Lower leg skin (tissue), 4 donors: ENCODE measurements around the gene DNPH1. TPM values are rescaled to one million over a fixed set of nuclear protein-coding genes. Genes with fewer than 3 reads are reported as not detected.

Experiments
- DNase-seq, 2 donors: peaks; one replicate each; pipeline ENCODE4 v3.0.0-alpha.2; 2019; ENCODE audit warnings: low spot score in 2 of 2
- H3K4me3 ChIP-seq: fragments of 200-600 bp; sonication (generic); 2 replicates; pipeline ENCODE4 v1.5.1; 2017; ENCODE audit warnings: mild to moderate bottlenecking, low read depth; ENCODE audit not compliant: poor library complexity, severe bottlenecking
- CTCF ChIP-seq, 3 donors: fragments of 450-650 bp; IDR thresholded peaks; one replicate each; pipeline ENCODE4 v1.5.1; 2016; ENCODE audit warnings: antibody characterized with exemption in 3 of 3, mild to moderate bottlenecking in 3 of 3, moderate library complexity in 2 of 3
- POLR2A ChIP-seq, 2 donors: fragments of 450-650 bp; IDR thresholded peaks; one replicate each; pipeline ENCODE4 v1.6.1; 2016 to 2017; ENCODE audit warnings: antibody characterized with exemption in 2 of 2, mild to moderate bottlenecking in 1 of 2, moderate library complexity in 1 of 2
- WGBS, 2 donors: methylation state at CpG; one replicate each; pipeline ENCODE4 v1.1.5; 2018; 5-methylcytosine and 5-hydroxymethylcytosine counted together
- intact Hi-C: fragments of 100-400 bp; cut with DNase I; formaldehyde crosslinking; loops from one replicate; pipeline ENCODE4 v1.15.0; 2023; ENCODE audit warnings: low total_unique reads
- total RNA-seq, 4 donors: library from RNA; depleted of rRNA; stranded (reverse); fragments of >200 nt; gene quantifications; one replicate each; pipeline ENCODE4 v1.1.0, GENCODE V29; 2016

DNPH1 gene
- total RNA-seq, 4 donors from 2014 or later, result 48.5 to 77.0 (median 61.2) TPM

GRCh38 chr6:43231735-43232450 lies 2.6 kb upstream of the DNPH1 start:
- WGBS, 2 donors, result 75 to 82% methylated on average over 3 of the region's 3 CpGs
- TF ChIP-seq CTCF (IDR thresholded peaks at IDR 0.05), result no peak
- no peak for TF ChIP-seq POLR2A (IDR thresholded peaks at IDR 0.05)
- DNase-seq, result no peak
- intact Hi-C loops, result no loop called here
- H3K4me3 ChIP-seq, result no peak overlapping the region

GRCh38 chr6:43231053-43231452 lies 1.8 kb upstream of the DNPH1 start:
- intact Hi-C loops, result no loop called here
- 94% methylated on average over 4 of the region's 4 CpGs for WGBS, 2 donors
- no peak for DNase-seq
- H3K4me3 ChIP-seq, result no peak overlapping the region
- no peak for TF ChIP-seq POLR2A (IDR thresholded peaks at IDR 0.05)
- no peak for TF ChIP-seq CTCF (IDR thresholded peaks at IDR 0.05)

GRCh38 chr6:43229803-43230620 lies 731 bp upstream of the DNPH1 start:
- WGBS, 2 donors, result 71 to 77% methylated on average over 17 of the region's 17 CpGs
- intact Hi-C loops, result no loop called here
- TF ChIP-seq POLR2A (IDR thresholded peaks at IDR 0.05), result no peak
- TF ChIP-seq CTCF (IDR thresholded peaks at IDR 0.05), result no peak
- H3K4me3 ChIP-seq, result no peak overlapping the region
- DNase-seq, result no peak

GRCh38 chr6:43226192-43226851 lies 3.0 kb downstream of the DNPH1 start:
- DNase-seq, result no peak
- WGBS, 2 donors, result 92 to 93% methylated on average over 11 of the region's 11 CpGs
- no peak overlapping the region for H3K4me3 ChIP-seq
- intact Hi-C loops, result no loop called here
- TF ChIP-seq POLR2A (IDR thresholded peaks at IDR 0.05) (no peak), CTCF (IDR thresholded peaks at IDR 0.05) (no peak)

GRCh38 chr6:43223175-43223574 lies 6.1 kb downstream of the DNPH1 start:
- H3K4me3 ChIP-seq, result no peak overlapping the region
- intact Hi-C loops, result no loop called here
- DNase-seq, result no peak
- TF ChIP-seq CTCF (IDR thresholded peaks at IDR 0.05), result no peak
- no peak for TF ChIP-seq POLR2A (IDR thresholded peaks at IDR 0.05)
- WGBS, 2 donors, result 83 to 89% methylated on average over 14 of the region's 14 CpGs
